SK-N-SH treated with all-trans-retinoic acid at 6 μM for 48 hours (cell line): ENCODE results near the gene PLXDC2.

Source experiments
- ATAC-seq: fragments of 200-7000 bp; cut with Tn5 transposase; 3 replicates; pipeline ENCODE4 v1.9.1; 2020; ENCODE audit warnings: mild to moderate bottlenecking, moderate library complexity
- ARNTL ChIP-seq: fragments of 450-650 bp; formaldehyde crosslinking; IDR thresholded peaks from 2 replicates; pipeline ENCODE4 v1.5.0; 2020; ENCODE audit warnings: low read depth, mild to moderate bottlenecking, moderate library complexity, borderline replicate concordance
- CREB5 ChIP-seq: fragments of 250-450 bp; sonication (Bioruptor Pico); IDR thresholded peaks from 2 replicates; pipeline ENCODE4 v1.5.1; 2020; ENCODE audit warnings: low read depth, mild to moderate bottlenecking, moderate library complexity
- CSDC2 ChIP-seq: fragments of 250-450 bp; sonication (Bioruptor Pico); IDR thresholded peaks from 2 replicates; pipeline ENCODE4 v1.5.0; 2020; ENCODE audit warnings: mild to moderate bottlenecking, moderate library complexity
- CSRNP3 ChIP-seq: fragments of 250-450 bp; sonication (Bioruptor Pico); IDR thresholded peaks from 2 replicates; pipeline ENCODE4 v1.5.1; 2021; ENCODE audit warnings: mild to moderate bottlenecking, moderate library complexity
- GLIS3 ChIP-seq: fragments of 250-450 bp; sonication (Bioruptor Pico); IDR thresholded peaks from 2 replicates; pipeline ENCODE4 v1.5.0; 2020; ENCODE audit warnings: mild to moderate bottlenecking, moderate library complexity
- ISL1 ChIP-seq: fragments of 250-450 bp; sonication (Bioruptor Pico); IDR thresholded peaks from 2 replicates; pipeline ENCODE4 v2.1.2; 2022; ENCODE audit warnings: mild to moderate bottlenecking, moderate library complexity
- OSR1 ChIP-seq: fragments of 250-450 bp; sonication (Bioruptor Pico); IDR thresholded peaks from 2 replicates; pipeline ENCODE4 v1.8.0; 2022; ENCODE audit warnings: moderate library complexity, mild to moderate bottlenecking, inconsistent platforms
- PPARA ChIP-seq: fragments of 250-450 bp; sonication (Bioruptor Pico); IDR thresholded peaks from 2 replicates; pipeline ENCODE4 v1.5.0; 2020; ENCODE audit warnings: mild to moderate bottlenecking, borderline replicate concordance
- RARB ChIP-seq: fragments of 250-450 bp; sonication (Bioruptor Pico); IDR thresholded peaks from 2 replicates; pipeline ENCODE4 v1.8.0; 2021; ENCODE audit warnings: mild to moderate bottlenecking, moderate library complexity
- SNAI2 ChIP-seq: fragments of 250-450 bp; sonication (Bioruptor Pico); IDR thresholded peaks from 2 replicates; pipeline ENCODE4 v1.5.0; 2020; ENCODE audit warnings: mild to moderate bottlenecking, moderate library complexity
- TCF4 ChIP-seq: fragments of 250-450 bp; sonication (Bioruptor Pico); IDR thresholded peaks from 2 replicates; pipeline ENCODE4 v1.8.0; 2021; ENCODE audit warnings: mild to moderate bottlenecking, moderate library complexity, borderline replicate concordance
- TOX ChIP-seq: fragments of 250-450 bp; sonication (Bioruptor Pico); IDR thresholded peaks from 2 replicates; pipeline ENCODE4 v1.8.0; 2021; ENCODE audit warnings: mild to moderate bottlenecking, moderate library complexity, borderline replicate concordance
- ZC3H10 ChIP-seq: fragments of 250-450 bp; sonication (Bioruptor Pico); IDR thresholded peaks from 2 replicates; pipeline ENCODE4 v1.5.1; 2021; ENCODE audit warnings: mild to moderate bottlenecking, moderate library complexity
- ZFP3 ChIP-seq: fragments of 250-450 bp; sonication (Bioruptor Pico); IDR thresholded peaks from 2 replicates; pipeline ENCODE4 v1.5.0; 2020; ENCODE audit warnings: mild to moderate bottlenecking, moderate library complexity
- ZFP30 ChIP-seq: fragments of 450-650 bp; formaldehyde crosslinking; IDR thresholded peaks from 2 replicates; pipeline ENCODE4 v1.5.0; 2022; ENCODE audit warnings: mild to moderate bottlenecking, moderate library complexity
- ZNF565 ChIP-seq: fragments of 450-650 bp; formaldehyde crosslinking; conservative IDR thresholded peaks from 2 replicates; pipeline ENCODE4 v1.5.0; 2020; ENCODE audit warnings: low read depth, mild to moderate bottlenecking, moderate library complexity
- ZNF70 ChIP-seq: fragments of 450-650 bp; formaldehyde crosslinking; IDR thresholded peaks from 2 replicates; pipeline ENCODE4 v1.5.0; 2020; ENCODE audit warnings: mild to moderate bottlenecking, moderate library complexity
- ZNF8 ChIP-seq: fragments of 450-650 bp; formaldehyde crosslinking; IDR thresholded peaks from 2 replicates; pipeline ENCODE4 v1.5.0; 2020; ENCODE audit warnings: mild to moderate bottlenecking, moderate library complexity
- TF ChIP-seq, protein P1 (sequence below): fragments of 250-450 bp; sonication (Bioruptor Pico); IDR thresholded peaks from 2 replicates; pipeline ENCODE4 v1.8.0; 2020; ENCODE audit warnings: mild to moderate bottlenecking, moderate library complexity, borderline replicate concordance
- TF ChIP-seq, protein P2 (sequence below): fragments of 250-450 bp; sonication (Bioruptor Pico); IDR thresholded peaks from 2 replicates; pipeline ENCODE4 v1.5.0; 2020; ENCODE audit warnings: mild to moderate bottlenecking, moderate library complexity

PLXDC2 gene

GRCh38 chr10:20115894-20116293 is 299.7 kb downstream of the PLXDC2 start (continued):
- TF ChIP-seq, protein P1, sequence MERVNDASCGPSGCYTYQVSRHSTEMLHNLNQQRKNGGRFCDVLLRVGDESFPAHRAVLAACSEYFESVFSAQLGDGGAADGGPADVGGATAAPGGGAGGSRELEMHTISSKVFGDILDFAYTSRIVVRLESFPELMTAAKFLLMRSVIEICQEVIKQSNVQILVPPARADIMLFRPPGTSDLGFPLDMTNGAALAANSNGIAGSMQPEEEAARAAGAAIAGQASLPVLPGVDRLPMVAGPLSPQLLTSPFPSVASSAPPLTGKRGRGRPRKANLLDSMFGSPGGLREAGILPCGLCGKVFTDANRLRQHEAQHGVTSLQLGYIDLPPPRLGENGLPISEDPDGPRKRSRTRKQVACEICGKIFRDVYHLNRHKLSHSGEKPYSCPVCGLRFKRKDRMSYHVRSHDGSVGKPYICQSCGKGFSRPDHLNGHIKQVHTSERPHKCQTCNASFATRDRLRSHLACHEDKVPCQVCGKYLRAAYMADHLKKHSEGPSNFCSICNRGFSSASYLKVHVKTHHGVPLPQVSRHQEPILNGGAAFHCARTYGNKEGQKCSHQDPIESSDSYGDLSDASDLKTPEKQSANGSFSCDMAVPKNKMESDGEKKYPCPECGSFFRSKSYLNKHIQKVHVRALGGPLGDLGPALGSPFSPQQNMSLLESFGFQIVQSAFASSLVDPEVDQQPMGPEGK (CRISPR knock-in tag) = no peak
- no peak for TF ChIP-seq ISL1 (CRISPR knock-in tag)
- TF ChIP-seq ZFP3 (CRISPR knock-in tag) = no peak
- no peak for TF ChIP-seq ZNF565
- no peak for TF ChIP-seq PPARA (CRISPR knock-in tag)
- no peak for TF ChIP-seq CSDC2 (CRISPR knock-in tag)
- TF ChIP-seq RARB (CRISPR knock-in tag) = no peak
- no peak for TF ChIP-seq TOX (CRISPR knock-in tag)
- TF ChIP-seq ARNTL (CRISPR knock-in tag) = no peak

DNA sequence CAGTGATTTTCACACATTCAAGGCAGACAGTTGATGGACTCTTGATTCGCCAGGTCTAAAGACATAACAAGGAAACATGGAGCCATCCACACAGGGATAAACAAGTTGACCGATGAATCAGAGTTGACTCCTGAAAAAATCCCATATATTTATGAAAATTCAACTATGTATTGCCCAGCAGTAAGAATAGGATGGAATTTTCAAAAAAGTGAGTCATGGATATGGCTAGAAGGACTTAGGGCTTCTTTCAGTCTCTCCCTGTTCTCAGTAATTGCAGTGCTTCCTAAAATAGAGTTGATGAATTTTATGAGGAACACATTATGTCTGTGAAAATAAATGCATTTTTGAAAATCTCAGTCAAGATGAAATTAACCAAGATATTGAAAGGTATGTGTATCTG is 301.2 kb downstream of the PLXDC2 start:
- no peak for ATAC-seq

More for the DNA sequence above, 301.2 kb downstream of the PLXDC2 start:
- TF ChIP-seq TOX (CRISPR knock-in tag) = no peak
- no peak for TF ChIP-seq ZFP3 (CRISPR knock-in tag)
- TF ChIP-seq TCF4 (CRISPR knock-in tag) = no peak
- no peak for TF ChIP-seq CSDC2 (CRISPR knock-in tag)
- TF ChIP-seq SNAI2 = no peak
- no peak for TF ChIP-seq CSRNP3 (CRISPR knock-in tag)
- TF ChIP-seq RARB (CRISPR knock-in tag) = no peak
- TF ChIP-seq, protein P1 (CRISPR knock-in tag) = no peak
- TF ChIP-seq, protein P2, sequence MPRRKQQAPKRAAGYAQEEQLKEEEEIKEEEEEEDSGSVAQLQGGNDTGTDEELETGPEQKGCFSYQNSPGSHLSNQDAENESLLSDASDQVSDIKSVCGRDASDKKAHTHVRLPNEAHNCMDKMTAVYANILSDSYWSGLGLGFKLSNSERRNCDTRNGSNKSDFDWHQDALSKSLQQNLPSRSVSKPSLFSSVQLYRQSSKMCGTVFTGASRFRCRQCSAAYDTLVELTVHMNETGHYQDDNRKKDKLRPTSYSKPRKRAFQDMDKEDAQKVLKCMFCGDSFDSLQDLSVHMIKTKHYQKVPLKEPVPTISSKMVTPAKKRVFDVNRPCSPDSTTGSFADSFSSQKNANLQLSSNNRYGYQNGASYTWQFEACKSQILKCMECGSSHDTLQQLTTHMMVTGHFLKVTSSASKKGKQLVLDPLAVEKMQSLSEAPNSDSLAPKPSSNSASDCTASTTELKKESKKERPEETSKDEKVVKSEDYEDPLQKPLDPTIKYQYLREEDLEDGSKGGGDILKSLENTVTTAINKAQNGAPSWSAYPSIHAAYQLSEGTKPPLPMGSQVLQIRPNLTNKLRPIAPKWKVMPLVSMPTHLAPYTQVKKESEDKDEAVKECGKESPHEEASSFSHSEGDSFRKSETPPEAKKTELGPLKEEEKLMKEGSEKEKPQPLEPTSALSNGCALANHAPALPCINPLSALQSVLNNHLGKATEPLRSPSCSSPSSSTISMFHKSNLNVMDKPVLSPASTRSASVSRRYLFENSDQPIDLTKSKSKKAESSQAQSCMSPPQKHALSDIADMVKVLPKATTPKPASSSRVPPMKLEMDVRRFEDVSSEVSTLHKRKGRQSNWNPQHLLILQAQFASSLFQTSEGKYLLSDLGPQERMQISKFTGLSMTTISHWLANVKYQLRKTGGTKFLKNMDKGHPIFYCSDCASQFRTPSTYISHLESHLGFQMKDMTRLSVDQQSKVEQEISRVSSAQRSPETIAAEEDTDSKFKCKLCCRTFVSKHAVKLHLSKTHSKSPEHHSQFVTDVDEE (CRISPR knock-in tag) = no peak
- TF ChIP-seq OSR1 (CRISPR knock-in tag) = no peak
- TF ChIP-seq ZNF8 (CRISPR knock-in tag) = no peak
- TF ChIP-seq GLIS3 (CRISPR knock-in tag) = no peak
- no peak for TF ChIP-seq ZNF70 (CRISPR knock-in tag)
- TF ChIP-seq ZC3H10 (CRISPR knock-in tag) = no peak
- TF ChIP-seq ZNF565 = no peak
- TF ChIP-seq ZFP30 (CRISPR knock-in tag) = no peak
- TF ChIP-seq CREB5 = no peak
- no peak for TF ChIP-seq ISL1 (CRISPR knock-in tag)
- TF ChIP-seq, all 23 proteins: peak for 0
